Natural killer cell treated with Interleukin-12 subunit alpha and Interleukin-12 subunit beta and Interleukin-15 and Interleukin-18, amount 100 ng/mL, for 72 hours (primary cell): ENCODE results near the gene ADGRL3. TPM values are rescaled to one million over a fixed set of nuclear protein-coding genes. Genes with fewer than 3 reads are reported as not detected.

Source experiments
- ATAC-seq, 2 donors: fragments of 150-1000 bp; cut with Tn5 transposase in 1 of 2; sonication (Bioruptor Pico), chemical (Tn5 transposase) in 1 of 2; 2 replicates each; pipeline ENCODE4 v1.10.0; 2021
- DNase-seq: peaks from one replicate; pipeline ENCODE4 v3.0.0; 2022; ENCODE audit warnings: low spot score
- H3K27ac Mint-ChIP-seq, 2 donors: 1 replicate in 1 of 2; 2 replicates in 1 of 2; pipeline ENCODE4 v1.8.0; 2022; ENCODE audit warnings: mixed read lengths in 2 of 2, mild to moderate bottlenecking in 1 of 2, moderate library complexity in 1 of 2
- H3K27me3 Mint-ChIP-seq, 2 donors: 1 replicate in 1 of 2; 2 replicates in 1 of 2; pipeline ENCODE4 v1.8.0; 2022; ENCODE audit warnings: mixed read lengths in 2 of 2
- H3K36me3 Mint-ChIP-seq: one replicate; pipeline ENCODE4 v1.8.0; 2022; ENCODE audit warnings: mixed read lengths
- H3K4me1 Mint-ChIP-seq, 2 donors: 1 replicate in 1 of 2; 2 replicates in 1 of 2; pipeline ENCODE4 v1.8.0; 2022; ENCODE audit warnings: low read depth in 2 of 2, mixed read lengths in 2 of 2, mild to moderate bottlenecking in 1 of 2
- H3K4me3 Mint-ChIP-seq: one replicate; pipeline ENCODE4 v1.8.0; 2022; ENCODE audit warnings: mixed read lengths
- H3K9me3 Mint-ChIP-seq: 2 replicates; pipeline ENCODE4 v1.8.0; 2022; ENCODE audit warnings: mixed read lengths
- total RNA-seq, 2 donors: library from RNA; stranded (reverse); gene quantifications; one replicate each; pipeline ENCODE4 v1.2.3, GENCODE V29; 2022

The ADGRL3 gene
- total RNA-seq, 2 donors from 2014 or later = not detected

DNA sequence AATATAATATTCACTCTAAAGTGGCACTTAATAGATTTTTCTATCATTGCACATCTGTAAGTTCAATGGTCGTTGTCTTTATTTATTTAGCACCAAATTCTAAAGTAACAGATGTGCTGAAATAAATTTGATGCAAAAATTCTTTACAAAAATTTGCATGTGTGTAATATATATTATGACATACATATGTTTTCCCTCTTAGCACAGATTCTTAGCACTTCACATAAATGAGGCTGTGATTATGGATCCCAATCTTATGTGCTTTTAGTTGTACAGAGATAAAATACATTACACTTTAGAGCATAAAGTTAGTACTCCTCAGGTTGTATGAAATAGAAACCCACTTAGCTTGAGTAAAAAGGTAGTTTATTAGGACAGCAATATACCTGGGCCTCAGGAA, 915.1 kb downstream of the ADGRL3 start:
- Mint-ChIP-seq H3K4me3 (no peak overlapping the region), H3K4me1 (no peaks in the 10 kb centered on the region), H3K27me3 (no peaks in the 10 kb centered on the region), H3K9me3 (peaks cover 7% of the 10 kb centered on the region), H3K36me3 (peaks cover 4% of the 10 kb centered on the region), H3K27ac (no peak overlapping the region)
- DNase-seq (no peak), ATAC-seq (no peak)

DNA sequence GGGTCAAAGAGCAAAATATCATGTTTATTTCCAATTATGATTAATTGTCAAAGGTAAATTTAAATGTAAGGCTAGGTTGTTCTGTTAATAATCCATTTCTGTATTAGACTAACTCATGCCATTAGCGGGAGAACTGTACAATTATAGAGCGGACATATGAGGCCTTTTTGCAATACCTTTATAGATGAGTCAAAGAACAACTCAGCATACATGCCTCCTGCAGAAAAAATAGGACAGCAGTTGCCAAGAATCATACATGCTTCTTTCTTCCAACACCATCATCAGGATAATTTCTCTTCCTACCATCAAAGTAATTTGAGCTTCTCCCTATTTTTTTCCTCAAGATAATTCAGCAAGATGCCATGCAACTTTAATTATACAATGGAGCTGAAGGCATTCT, 917.8 kb downstream of the ADGRL3 start:
- Mint-ChIP-seq H3K4me1 (no peaks in the 10 kb centered on the region), H3K4me3 (no peak overlapping the region), H3K27ac (no peak overlapping the region), H3K9me3 (peaks cover 6% of the 10 kb centered on the region), H3K36me3 (peaks cover 4% of the 10 kb centered on the region), H3K27me3 (no peaks in the 10 kb centered on the region)
- no peak for DNase-seq
- ATAC-seq = no peak

DNA sequence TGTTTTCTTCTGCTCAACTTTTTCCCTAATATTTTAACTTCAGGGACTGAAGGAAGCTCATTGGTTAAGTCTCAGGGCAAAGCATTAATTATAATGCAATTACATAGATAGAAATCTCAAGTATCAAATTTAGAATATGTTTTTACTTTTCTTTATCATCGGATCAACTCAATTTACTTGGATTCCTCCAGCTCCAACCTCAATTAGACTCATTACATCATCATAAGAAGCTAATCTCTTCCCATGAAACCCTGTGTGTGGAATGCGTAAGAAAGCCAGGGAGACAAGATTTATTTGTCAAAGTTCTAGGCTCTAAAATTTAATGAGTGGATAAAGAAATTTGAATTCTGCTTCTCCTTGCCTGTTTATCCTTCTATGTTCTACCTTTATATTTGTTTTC, 918.4 kb downstream of the ADGRL3 start:
- H3K9me3 Mint-ChIP-seq = peaks cover 6% of the 10 kb centered on the region
- H3K27me3 Mint-ChIP-seq = no peaks in the 10 kb centered on the region
- H3K4me1 Mint-ChIP-seq = no peaks in the 10 kb centered on the region
- no peak overlapping the region for H3K4me3 Mint-ChIP-seq
- H3K27ac Mint-ChIP-seq = no peak overlapping the region
- DNase-seq (no peak), ATAC-seq (no peak)
- H3K36me3 Mint-ChIP-seq = peaks cover 4% of the 10 kb centered on the region

DNA sequence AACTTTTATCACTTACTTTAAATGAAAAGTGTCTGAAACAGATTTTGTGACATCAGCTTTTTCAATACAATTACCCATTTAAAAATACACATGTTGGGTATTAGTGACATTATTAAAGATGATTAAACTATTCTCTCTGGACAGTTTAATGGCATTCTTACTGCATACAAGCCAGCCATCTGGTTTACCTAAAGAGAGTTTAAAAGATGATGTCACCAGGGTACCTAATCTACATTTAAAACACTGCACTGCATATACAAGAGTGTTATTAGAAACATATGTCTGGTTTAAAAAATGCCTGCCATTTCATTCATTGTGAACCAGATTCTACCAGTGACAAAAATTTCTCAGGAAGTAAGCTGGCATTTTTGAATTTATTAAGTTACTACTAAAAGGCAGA, 919.1 kb downstream of the ADGRL3 start:
- Mint-ChIP-seq H3K4me1 (no peaks in the 10 kb centered on the region), H3K27me3 (no peaks in the 10 kb centered on the region), H3K27ac (no peak overlapping the region), H3K9me3 (peaks cover 9% of the 10 kb centered on the region), H3K4me3 (no peak overlapping the region), H3K36me3 (peaks cover 4% of the 10 kb centered on the region)
- no peak for ATAC-seq
- DNase-seq = no peak

DNA sequence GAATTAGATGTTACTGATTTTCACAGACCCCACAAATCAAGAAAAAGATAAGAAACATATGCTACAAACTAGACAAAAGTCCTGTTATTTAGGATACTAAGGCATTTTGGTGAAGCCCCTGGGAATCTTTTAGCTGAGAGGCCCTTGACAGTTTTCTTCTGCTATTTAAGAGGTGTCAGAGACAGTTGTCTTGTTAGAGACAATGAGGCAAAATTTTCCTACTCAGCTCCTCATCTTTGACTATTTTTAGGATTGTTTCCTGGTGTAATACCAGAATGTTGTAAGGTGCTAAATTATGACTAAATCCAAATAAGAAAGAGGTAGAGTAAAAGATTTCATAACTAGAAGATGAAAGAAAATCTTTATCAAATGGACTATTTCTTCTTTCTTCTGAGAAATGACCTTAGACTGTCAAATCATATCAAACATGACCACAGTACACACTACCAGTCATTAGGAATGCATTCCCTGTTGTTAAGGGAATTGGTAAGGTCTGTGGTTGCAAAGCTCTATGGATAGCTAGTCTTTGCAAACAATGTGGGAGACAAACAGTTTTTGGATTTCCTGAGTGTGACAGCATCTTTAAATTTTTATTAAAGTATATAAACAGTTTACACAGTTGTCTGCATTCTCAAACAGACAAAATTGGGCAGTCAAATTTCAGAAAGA, 926.1 kb downstream of the ADGRL3 start:
- H3K9me3 Mint-ChIP-seq = peaks cover 19% of the 10 kb centered on the region
- no peaks in the 10 kb centered on the region for H3K4me1 Mint-ChIP-seq
- no peaks in the 10 kb centered on the region for H3K27me3 Mint-ChIP-seq
- H3K4me3 Mint-ChIP-seq = no peak overlapping the region
- DNase-seq (no peak), ATAC-seq (no peak)
- no peak overlapping the region for H3K27ac Mint-ChIP-seq
- no peaks in the 10 kb centered on the region for H3K36me3 Mint-ChIP-seq
